Stimulated activated CD8-positive, alpha-beta memory T cell treated with anti-CD3 and anti-CD28 coated beads, Interleukin-15, amount 100 ng/mL, for 48 hours (primary cell): ENCODE results near the gene EYA2.

Source experiments
- DNase-seq, 2 donors: peaks; one replicate each; pipeline ENCODE4 v3.0.0-alpha.2; 2020; ENCODE audit warnings: low read depth in 2 of 2

Gene EYA2

GRCh38 chr20:47007826-47008655, 113.4 kb downstream of the EYA2 start:
- DNase-seq: no peak

GRCh38 chr20:47008842-47009518, 114.3 kb downstream of the EYA2 start:
- no peak for DNase-seq

GRCh38 chr20:47009784-47010183, 115.1 kb downstream of the EYA2 start:
- DNase-seq: no peak

GRCh38 chr20:47011984-47012383, 117.3 kb downstream of the EYA2 start:
- DNase-seq: no peak

- no peak for DNase-seq
Observed at GRCh38 chr20:47013606-47014005, 119.0 kb downstream of the EYA2 start.

GRCh38 chr20:47016068-47016664, 121.5 kb downstream of the EYA2 start:
- DNase-seq: no peak

- DNase-seq: no peak
Observed at GRCh38 chr20:47018381-47018780, 123.7 kb downstream of the EYA2 start.

- DNase-seq: no peak
Observed at GRCh38 chr20:47019121-47019824, 124.6 kb downstream of the EYA2 start.

GRCh38 chr20:47020231-47020630, 125.6 kb downstream of the EYA2 start:
- no peak for DNase-seq

- no peak for DNase-seq
Observed at GRCh38 chr20:47021850-47022249, 127.2 kb downstream of the EYA2 start.

- no peak for DNase-seq
Observed at GRCh38 chr20:47024461-47024937, 129.9 kb downstream of the EYA2 start.

- DNase-seq: no peak
Observed at GRCh38 chr20:47027042-47027441, 132.4 kb downstream of the EYA2 start.

GRCh38 chr20:47027456-47027855, 132.8 kb downstream of the EYA2 start:
- no peak for DNase-seq

- no peak for DNase-seq
Observed at GRCh38 chr20:47028487-47028886, 133.8 kb downstream of the EYA2 start.

- no peak for DNase-seq
Observed at GRCh38 chr20:47029845-47030244, 135.2 kb downstream of the EYA2 start.

- no peak for DNase-seq
Observed at GRCh38 chr20:47030271-47030810, 135.7 kb downstream of the EYA2 start.

- no peak for DNase-seq
Observed at GRCh38 chr20:47031004-47031403, 136.4 kb downstream of the EYA2 start.

GRCh38 chr20:47031821-47032220, 137.2 kb downstream of the EYA2 start:
- DNase-seq: no peak

GRCh38 chr20:47032933-47033578, 138.4 kb downstream of the EYA2 start:
- no peak for DNase-seq

- DNase-seq: no peak
Observed at GRCh38 chr20:47033665-47034064, 139.0 kb downstream of the EYA2 start.

GRCh38 chr20:47035026-47035590, 140.5 kb downstream of the EYA2 start:
- no peak for DNase-seq
